IPS DF 6.9 (cell line): ENCODE results near the gene NEIL3.

Experiments used
- DNase-seq: peaks from one replicate; pipeline ENCODE4 v3.0.0-alpha.2; 2013; ENCODE audit warnings: low read depth, low spot score
- H3K27ac ChIP-seq: one replicate; pipeline ENCODE4 v1.5.1; 2013; ENCODE audit warnings: low read length, control low read depth
- H3K27me3 ChIP-seq: 2 replicates; pipeline ENCODE4 v1.6.1; 2013; ENCODE audit warnings: mild to moderate bottlenecking, low read length; ENCODE audit not compliant: control insufficient read depth, insufficient read depth
- H3K36me3 ChIP-seq: 2 replicates; pipeline ENCODE4 v1.6.1; 2013; ENCODE audit warnings: low read length; ENCODE audit not compliant: control insufficient read depth, insufficient read depth
- H3K4me1 ChIP-seq: 2 replicates; pipeline ENCODE4 v1.6.1; 2013; ENCODE audit warnings: low read length; ENCODE audit not compliant: control insufficient read depth, insufficient read depth
- H3K4me3 ChIP-seq: 2 replicates; pipeline ENCODE4 v1.5.1; 2013; ENCODE audit warnings: mild to moderate bottlenecking, low read length
- H3K9me3 ChIP-seq: 2 replicates; pipeline ENCODE4 v1.6.1; 2013; ENCODE audit warnings: low read length, inconsistent platforms; ENCODE audit not compliant: control insufficient read depth, insufficient read depth
- WGBS: extraction: QIAGEN DNeasy Blood & Tissue Kit; methylation state at CpG from one replicate; pipeline ENCODE4 v1.1.7; 2013; ENCODE audit warnings: mixed read lengths, missing lambda C conversion rate; ENCODE audit not compliant: insufficient read length, insufficient coverage; 5-methylcytosine and 5-hydroxymethylcytosine counted together

The NEIL3 gene

DNA sequence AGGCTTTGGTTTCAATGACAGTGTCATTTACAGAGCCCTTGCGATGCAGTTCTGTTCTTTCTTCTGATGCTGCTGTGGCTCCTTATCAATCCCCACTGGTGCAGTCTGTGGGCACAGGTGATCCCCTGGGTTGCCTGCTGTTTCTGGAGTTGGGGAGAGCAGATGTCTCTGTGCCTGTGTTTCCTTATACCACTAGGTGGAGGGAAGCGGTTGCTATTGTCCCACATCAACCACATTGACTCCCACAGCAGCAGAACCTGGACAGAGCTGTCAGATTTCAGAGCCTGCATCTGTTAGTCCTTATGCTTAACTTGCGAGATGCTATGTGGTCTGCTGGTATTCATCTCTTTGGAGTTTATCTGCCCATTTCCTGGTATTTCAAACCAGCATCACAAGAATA lies 57.7 kb downstream of the NEIL3 start:
- H3K4me1 ChIP-seq = 0 out of 2 replicates have a peak, but pooled peaks cover 1% of the 10 kb centered on the region
- H3K9me3 ChIP-seq = no peaks in the 10 kb centered on the region
- no peak overlapping the region for H3K27ac ChIP-seq
- WGBS = no CpG with 5 or more reads among the region's 3 CpGs
- no peak for DNase-seq
- H3K27me3 ChIP-seq = no peaks in the 10 kb centered on the region
- no peaks in the 10 kb centered on the region for H3K36me3 ChIP-seq
- H3K4me3 ChIP-seq = no peak overlapping the region

GRCh38 chr4:177369372-177369771 lies 59.7 kb downstream of the NEIL3 start:
- Histone ChIP-seq H3K36me3 (no peaks in the 10 kb centered on the region), H3K9me3 (no peaks in the 10 kb centered on the region), H3K27me3 (no peaks in the 10 kb centered on the region), H3K27ac (no peak overlapping the region), H3K4me1 (0 out of 2 replicates have a peak, but pooled peaks cover 1% of the 10 kb centered on the region), H3K4me3 (no peak overlapping the region)
- DNase-seq = no peak
- no CpG with 5 or more reads among the region's 5 CpGs for WGBS

GRCh38 chr4:177371461-177371860 lies 61.8 kb downstream of the NEIL3 start:
- Histone ChIP-seq H3K36me3 (no peaks in the 10 kb centered on the region), H3K4me1 (0 out of 2 replicates have a peak, but pooled peaks cover 1% of the 10 kb centered on the region), H3K9me3 (no peaks in the 10 kb centered on the region), H3K27ac (no peak overlapping the region), H3K4me3 (no peak overlapping the region), H3K27me3 (no peaks in the 10 kb centered on the region)
- DNase-seq = no peak
- WGBS = no CpG with 5 or more reads among the region's 4 CpGs

DNA sequence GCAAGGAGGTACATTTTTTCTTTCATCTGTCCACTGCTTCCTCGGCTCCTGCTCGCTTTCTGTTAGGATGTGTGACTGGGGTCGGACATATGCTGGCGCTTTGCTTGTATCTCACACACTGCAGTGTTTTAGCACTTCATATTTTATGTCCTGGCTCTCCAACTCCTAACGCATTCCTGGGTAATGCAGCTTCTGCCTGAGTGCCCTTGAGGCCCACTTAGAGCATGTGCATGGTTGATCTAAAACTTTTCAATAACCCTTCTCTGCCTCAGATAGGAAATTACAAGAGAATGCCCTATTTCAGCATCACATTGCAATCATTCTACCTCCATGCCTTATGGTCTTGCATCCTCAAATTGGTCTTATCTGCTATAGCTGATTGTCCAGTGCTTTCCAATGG lies 65.3 kb downstream of the NEIL3 start:
- H3K36me3 ChIP-seq = no peaks in the 10 kb centered on the region
- no peaks in the 10 kb centered on the region for H3K4me1 ChIP-seq
- no peak for DNase-seq
- no peaks in the 10 kb centered on the region for H3K9me3 ChIP-seq
- H3K27me3 ChIP-seq = no peaks in the 10 kb centered on the region
- H3K27ac ChIP-seq = no peak overlapping the region
- no CpG with 5 or more reads among the region's 5 CpGs for WGBS
- H3K4me3 ChIP-seq = no peak overlapping the region

- Histone ChIP-seq H3K9me3 (no peaks in the 10 kb centered on the region), H3K27me3 (no peaks in the 10 kb centered on the region), H3K4me1 (no peaks in the 10 kb centered on the region), H3K27ac (no peak overlapping the region), H3K36me3 (no peaks in the 10 kb centered on the region), H3K4me3 (no peak overlapping the region)
- DNase-seq = no peak
- no CpG with 5 or more reads among the region's 3 CpGs for WGBS
Observed at GRCh38 chr4:177375372-177375771, 65.7 kb downstream of the NEIL3 start.

GRCh38 chr4:177376024-177376423 lies 66.3 kb downstream of the NEIL3 start:
- H3K4me3 ChIP-seq = no peak overlapping the region
- H3K36me3 ChIP-seq = no peaks in the 10 kb centered on the region
- H3K4me1 ChIP-seq = no peaks in the 10 kb centered on the region
- H3K9me3 ChIP-seq = no peaks in the 10 kb centered on the region
- DNase-seq = no peak
- H3K27me3 ChIP-seq = no peaks in the 10 kb centered on the region
- H3K27ac ChIP-seq = no peak overlapping the region
- whole genome bisulfite sequencing = no CpG with 5 or more reads among the region's 2 CpGs

- no CpG with 5 or more reads among the region's 19 CpGs for WGBS
Observed at GRCh38 chr4:177380730-177381287, 71.1 kb downstream of the NEIL3 start.

DNA sequence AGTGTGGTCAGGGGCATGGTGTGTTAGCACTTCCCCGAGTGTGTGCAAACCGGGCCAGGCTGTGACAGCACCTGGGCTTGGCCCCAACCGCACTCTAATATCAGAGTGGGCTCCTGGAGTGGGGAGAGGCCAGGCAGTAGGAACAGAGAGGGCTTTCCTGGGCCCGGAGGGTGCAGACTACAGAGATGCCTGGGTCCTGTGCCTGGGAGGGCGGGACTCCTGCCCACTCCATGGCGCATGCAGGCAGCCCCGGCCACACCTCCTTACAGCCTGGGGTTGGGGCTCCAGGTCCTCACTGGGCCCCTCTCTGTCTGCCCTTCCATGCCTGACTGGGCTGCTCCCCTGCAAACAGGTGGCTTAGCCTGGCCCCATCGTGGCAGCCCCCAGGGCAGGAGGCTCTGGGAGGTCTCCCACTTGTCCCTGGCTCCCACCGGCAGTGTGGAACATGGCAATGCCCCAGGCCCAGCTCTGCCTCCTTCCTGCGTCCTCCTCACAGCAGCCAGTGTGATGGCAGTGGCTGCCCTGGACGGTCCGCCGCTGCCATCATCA lies 72.2 kb downstream of the NEIL3 start:
- no peak overlapping the region for H3K27ac ChIP-seq
- H3K4me3 ChIP-seq = no peak overlapping the region
- no peaks in the 10 kb centered on the region for H3K36me3 ChIP-seq
- H3K27me3 ChIP-seq = no peaks in the 10 kb centered on the region
- WGBS = no CpG with 5 or more reads among the region's 13 CpGs
- no peaks in the 10 kb centered on the region for H3K4me1 ChIP-seq
- no peak for DNase-seq
- no peaks in the 10 kb centered on the region for H3K9me3 ChIP-seq

More at GRCh38 chr4:177380730-177381287, 71.1 kb downstream of the NEIL3 start:
- no peaks in the 10 kb centered on the region for H3K4me1 ChIP-seq
- no peaks in the 10 kb centered on the region for H3K9me3 ChIP-seq
- DNase-seq = peak; percentile 33
- H3K4me3 ChIP-seq = no peak overlapping the region
- H3K27me3 ChIP-seq = no peaks in the 10 kb centered on the region
- no peaks in the 10 kb centered on the region for H3K36me3 ChIP-seq
- no peak overlapping the region for H3K27ac ChIP-seq

GRCh38 chr4:177384856-177385397 lies 75.3 kb downstream of the NEIL3 start:
- no peak for DNase-seq
- no peaks in the 10 kb centered on the region for H3K36me3 ChIP-seq

DNA sequence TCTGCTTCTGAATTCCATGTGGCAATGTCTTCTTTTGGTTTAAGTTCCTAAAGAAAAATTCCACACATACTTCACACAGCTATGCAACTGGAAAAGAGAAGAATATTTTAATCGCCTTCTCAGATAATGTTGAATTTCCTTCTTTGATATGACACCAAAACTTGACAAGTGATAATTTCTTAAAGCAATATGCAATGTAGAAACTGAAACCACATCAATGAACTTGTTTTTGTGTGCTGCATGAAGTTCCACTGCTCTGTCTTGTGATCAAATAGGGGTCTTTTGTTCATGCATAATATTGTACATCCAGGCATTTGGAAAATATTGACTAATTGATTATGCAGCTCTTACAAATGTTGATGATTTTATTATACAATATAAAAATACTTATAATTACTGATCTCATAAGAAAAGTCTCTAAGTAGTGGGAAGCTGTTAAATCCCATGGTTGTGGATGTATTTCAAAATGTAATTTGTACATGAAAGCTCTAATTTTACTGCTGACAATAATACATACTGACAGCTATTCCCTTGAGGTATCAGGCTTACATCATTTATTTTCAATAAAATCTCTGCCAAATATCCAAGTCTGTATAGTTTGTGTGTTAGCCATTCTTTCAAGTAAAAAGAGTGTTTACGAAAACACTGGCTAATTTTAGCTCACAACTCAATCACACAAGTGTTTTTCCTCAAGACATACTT lies 76.1 kb downstream of the NEIL3 start:
- no peak for DNase-seq
- Histone ChIP-seq H3K36me3 (no peaks in the 10 kb centered on the region), H3K27ac (no peak overlapping the region), H3K27me3 (no peaks in the 10 kb centered on the region), H3K4me3 (no peak overlapping the region), H3K9me3 (no peaks in the 10 kb centered on the region), H3K4me1 (no peaks in the 10 kb centered on the region)
- WGBS = no CpG with 5 or more reads among the region's 2 CpGs

More at GRCh38 chr4:177384856-177385397, 75.3 kb downstream of the NEIL3 start:
- H3K27me3 ChIP-seq = no peaks in the 10 kb centered on the region
- no peak overlapping the region for H3K27ac ChIP-seq
- H3K4me3 ChIP-seq = no peak overlapping the region
- no CpG with 5 or more reads among the region's 4 CpGs for WGBS
- no peaks in the 10 kb centered on the region for H3K9me3 ChIP-seq
- no peaks in the 10 kb centered on the region for H3K4me1 ChIP-seq
